ENCODE measurements around the gene INPP4B.

INPP4B gene

DNA sequence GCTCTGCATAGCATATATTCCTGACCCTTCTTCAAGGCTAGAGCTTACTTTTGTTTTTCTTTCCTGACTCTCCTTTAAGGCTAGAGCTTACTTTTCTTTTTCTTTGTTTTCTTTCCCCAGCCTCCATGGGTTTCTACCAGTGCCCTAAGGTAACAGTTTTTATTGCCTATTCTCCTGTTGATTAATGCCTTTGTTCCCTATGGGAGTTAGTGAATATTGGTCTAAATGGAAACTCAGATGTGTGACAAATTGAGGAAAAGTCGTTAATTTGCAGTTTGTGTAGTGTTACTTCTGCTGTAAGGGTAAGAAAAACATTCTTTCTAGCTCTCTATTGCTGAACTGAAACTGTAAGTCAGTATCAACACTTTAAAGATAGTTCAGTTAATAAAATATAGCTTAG is 851.0 kb downstream of the INPP4B start:
- Histone ChIP-seq H3K9ac (ENCODE audit: low read length) (no peak overlapping the region), H3K27ac (ENCODE audit: low read depth, low read length, poor library complexity, severe bottlenecking) (no peak overlapping the region), H3K4me1 (ENCODE audit: insufficient read depth, low read length, severe bottlenecking) (no peaks in the 10 kb centered on the region), H2AFZ (ENCODE audit: low read length) (no peak overlapping the region), H3K36me3 (ENCODE audit: insufficient read depth, low read length) (no peaks in the 10 kb centered on the region), H3K79me2 (ENCODE audit: insufficient read depth, low read length) (no peaks in the 10 kb centered on the region), H3K4me2 (ENCODE audit: low read length) (no peak overlapping the region), H3K4me3 (ENCODE audit: low read depth, low read length, poor library complexity, severe bottlenecking) (no peak overlapping the region), H3F3A (ENCODE audit: insufficient read depth, low read length) (no peaks in the 10 kb centered on the region), H4K20me1 (ENCODE audit: insufficient read depth, low read length) (no peaks in the 10 kb centered on the region), H3K9me2 (ENCODE audit: low read depth, low read length) (no peaks in the 10 kb centered on the region), H3K27me3 (ENCODE audit: insufficient read depth, low read length) (no peaks in the 10 kb centered on the region), H3K9me3 (ENCODE audit: low read length) (no peaks in the 10 kb centered on the region)
- TF ChIP-seq EZH2 (IDR thresholded peaks at IDR 0.05; ENCODE audit: borderline replicate concordance, low read length): no peak
- TF ChIP-seq, protein P1, sequence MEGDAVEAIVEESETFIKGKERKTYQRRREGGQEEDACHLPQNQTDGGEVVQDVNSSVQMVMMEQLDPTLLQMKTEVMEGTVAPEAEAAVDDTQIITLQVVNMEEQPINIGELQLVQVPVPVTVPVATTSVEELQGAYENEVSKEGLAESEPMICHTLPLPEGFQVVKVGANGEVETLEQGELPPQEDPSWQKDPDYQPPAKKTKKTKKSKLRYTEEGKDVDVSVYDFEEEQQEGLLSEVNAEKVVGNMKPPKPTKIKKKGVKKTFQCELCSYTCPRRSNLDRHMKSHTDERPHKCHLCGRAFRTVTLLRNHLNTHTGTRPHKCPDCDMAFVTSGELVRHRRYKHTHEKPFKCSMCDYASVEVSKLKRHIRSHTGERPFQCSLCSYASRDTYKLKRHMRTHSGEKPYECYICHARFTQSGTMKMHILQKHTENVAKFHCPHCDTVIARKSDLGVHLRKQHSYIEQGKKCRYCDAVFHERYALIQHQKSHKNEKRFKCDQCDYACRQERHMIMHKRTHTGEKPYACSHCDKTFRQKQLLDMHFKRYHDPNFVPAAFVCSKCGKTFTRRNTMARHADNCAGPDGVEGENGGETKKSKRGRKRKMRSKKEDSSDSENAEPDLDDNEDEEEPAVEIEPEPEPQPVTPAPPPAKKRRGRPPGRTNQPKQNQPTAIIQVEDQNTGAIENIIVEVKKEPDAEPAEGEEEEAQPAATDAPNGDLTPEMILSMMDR (IDR thresholded peaks at IDR 0.05; ENCODE audit: low read length): no peak

DNA sequence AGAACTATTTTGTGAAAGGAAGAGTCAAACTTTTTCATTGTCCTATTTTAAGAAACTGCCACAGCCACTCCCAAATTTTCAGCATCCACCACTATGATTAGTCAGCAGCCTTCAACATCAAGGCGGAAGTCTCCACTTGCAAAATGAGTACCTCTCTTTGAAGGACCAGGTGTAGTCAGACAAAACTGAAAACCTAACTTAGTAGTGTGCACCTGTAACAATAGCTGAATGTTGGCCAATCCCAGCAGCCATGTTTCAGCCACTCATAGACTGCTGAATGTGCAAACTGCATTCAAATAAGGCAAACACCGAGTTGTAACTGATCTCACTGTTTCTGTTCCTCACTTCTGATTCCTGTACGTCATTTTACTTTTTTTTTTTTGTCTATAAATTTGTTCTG is 868.7 kb downstream of the INPP4B start:
- Histone ChIP-seq H3K4me2 (ENCODE audit: low read length) (no peak overlapping the region), H3K36me3 (ENCODE audit: insufficient read depth, low read length) (no peaks in the 10 kb centered on the region), H3K9me2 (ENCODE audit: low read depth, low read length) (no peaks in the 10 kb centered on the region), H3K4me1 (ENCODE audit: insufficient read depth, low read length, severe bottlenecking) (no peaks in the 10 kb centered on the region), H3K27me3 (ENCODE audit: insufficient read depth, low read length) (no peaks in the 10 kb centered on the region), H3K9me3 (ENCODE audit: low read length) (no peaks in the 10 kb centered on the region), H2AFZ (ENCODE audit: low read length) (no peak overlapping the region), H4K20me1 (ENCODE audit: insufficient read depth, low read length) (no peaks in the 10 kb centered on the region), H3K79me2 (ENCODE audit: insufficient read depth, low read length) (no peaks in the 10 kb centered on the region), H3K27ac (ENCODE audit: low read depth, low read length, poor library complexity, severe bottlenecking) (no peak overlapping the region), H3K9ac (ENCODE audit: low read length) (no peak overlapping the region), H3K4me3 (ENCODE audit: low read depth, low read length, poor library complexity, severe bottlenecking) (no peak overlapping the region), H3F3A (ENCODE audit: insufficient read depth, low read length) (no peaks in the 10 kb centered on the region)
- TF ChIP-seq, protein P1 (IDR thresholded peaks at IDR 0.05; ENCODE audit: low read length): no peak
- TF ChIP-seq EZH2 (IDR thresholded peaks at IDR 0.05; ENCODE audit: borderline replicate concordance, low read length): no peak
